Stimulated activated CD4-positive, alpha-beta T cell treated with anti-CD3 and anti-CD28 coated beads, Interleukin-1b, Interleukin-23, amount 100 ng/mL, for 4 hours (primary cell): ENCODE data around the gene MSS51.

ENCODE experiments used
- DNase-seq, 2 donors: peaks; one replicate each; pipeline ENCODE4 v3.0.0-alpha.2; 2020; ENCODE audit warnings: low read depth in 2 of 2

The MSS51 gene

GRCh38 chr10:73433538-73433867 is at the start of gene MSS51:
TSS of gene MSS51 (minus strand) at chr10:73433561. CDS start at chr10:73428284, 5,277 bp downstream.
- no peak for DNase-seq

DNA sequence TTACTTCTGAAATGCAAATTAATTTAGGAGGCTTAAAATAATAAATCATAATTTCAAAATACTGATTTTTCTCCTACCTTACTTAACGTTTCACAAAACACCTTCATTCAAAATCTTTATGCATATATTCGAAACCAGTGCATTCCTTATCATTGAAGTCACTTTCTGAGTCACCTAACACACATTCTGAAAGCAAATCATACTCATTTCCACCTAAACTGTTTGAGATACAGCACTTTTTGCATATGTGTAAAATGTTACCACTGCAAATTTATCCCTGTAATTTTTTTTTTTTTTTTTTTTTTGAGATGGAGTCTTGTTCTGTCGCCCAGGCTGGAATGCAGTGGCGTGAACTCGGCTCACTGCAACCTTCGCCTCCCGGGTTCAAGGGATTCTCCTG is 46.8 kb upstream of the MSS51 start:
- no peak for DNase-seq

GRCh38 chr10:73478636-73479035 is 45.3 kb upstream of the MSS51 start:
- no peak for DNase-seq

GRCh38 chr10:73471226-73471625 is 37.9 kb upstream of the MSS51 start:
- no peak for DNase-seq

DNA sequence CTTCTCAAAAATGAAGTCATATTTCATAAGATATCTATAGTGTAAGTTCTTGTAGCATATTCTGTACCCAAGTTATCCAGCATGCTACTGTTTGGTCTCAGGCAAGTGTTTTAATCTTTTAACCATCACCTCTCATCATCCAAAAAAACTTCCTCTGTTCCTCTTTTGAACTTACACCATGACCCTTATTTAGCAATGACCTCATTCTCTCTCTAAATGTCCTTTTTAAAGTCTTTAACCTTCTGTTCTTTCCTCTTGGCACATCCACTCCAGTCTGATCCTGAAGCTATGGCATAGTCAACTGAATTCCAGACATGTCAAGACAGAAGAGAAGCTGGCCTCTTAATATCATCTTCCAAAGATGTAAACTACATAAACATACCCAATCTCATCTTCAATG is 36.2 kb upstream of the MSS51 start:
- no peak for DNase-seq

GRCh38 chr10:73467206-73467605 is 33.8 kb upstream of the MSS51 start:
- DNase-seq = no peak

DNA sequence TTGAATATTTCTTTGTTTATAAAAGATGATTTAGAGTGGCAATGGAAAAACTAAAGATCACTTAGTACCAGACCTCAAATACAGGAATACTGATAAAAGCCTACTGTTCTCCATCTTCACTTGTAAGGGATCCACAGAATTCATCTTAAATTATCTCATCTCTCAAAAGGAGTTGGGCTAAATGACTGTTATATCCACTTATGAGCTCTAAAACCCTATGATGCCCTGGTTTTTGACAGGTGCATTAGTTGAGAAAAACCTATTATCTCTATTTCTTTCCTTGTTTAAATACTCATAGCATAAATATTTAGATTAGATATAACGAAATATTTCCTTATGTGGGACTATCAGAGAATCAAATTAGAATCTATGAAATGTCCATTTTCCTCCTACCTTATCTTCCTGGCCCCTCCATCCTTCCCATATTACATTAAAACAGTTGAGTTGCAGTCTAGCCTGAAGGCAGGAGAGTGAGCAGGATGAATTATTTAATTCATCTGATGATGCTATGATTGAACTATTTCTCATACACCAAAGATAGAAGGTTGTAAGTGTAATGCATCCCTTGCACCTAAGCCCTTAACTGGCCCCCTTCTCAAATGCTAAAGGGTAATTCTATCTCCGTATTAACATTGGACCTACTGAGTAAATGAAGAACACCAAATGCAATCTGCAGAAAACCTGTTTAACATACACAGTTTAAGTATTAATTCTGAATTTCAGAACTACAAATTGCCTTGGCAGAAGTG is 32.8 kb upstream of the MSS51 start:
- no peak for DNase-seq

GRCh38 chr10:73460897-73461296 is 27.5 kb upstream of the MSS51 start:
- DNase-seq = no peak

GRCh38 chr10:73459683-73460314 is 26.4 kb upstream of the MSS51 start:
- DNase-seq = no peak

- DNase-seq = no peak
Observed at GRCh38 chr10:73456187-73456890, 23.0 kb upstream of the MSS51 start.

DNA sequence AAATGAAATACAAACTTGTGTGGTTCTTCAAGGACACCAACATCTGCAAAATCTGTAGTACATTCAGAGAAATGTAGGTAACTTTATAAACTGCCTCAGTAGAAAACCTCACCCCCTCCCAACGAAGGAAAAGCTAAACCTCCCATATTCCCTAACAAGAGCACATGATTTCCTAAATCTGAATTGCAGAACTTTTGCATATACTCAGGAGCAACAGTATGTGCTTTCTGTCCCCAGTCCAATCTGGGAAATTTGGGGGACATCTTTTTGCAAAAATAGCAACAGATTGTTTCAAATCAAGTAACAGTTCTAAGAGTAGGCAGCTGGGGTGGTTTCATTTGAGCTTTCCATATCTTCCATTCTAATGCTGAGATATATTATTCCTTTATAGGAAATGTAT is 15.8 kb upstream of the MSS51 start:
- DNase-seq = no peak

GRCh38 chr10:73448384-73448783 is 15.0 kb upstream of the MSS51 start:
- no peak for DNase-seq

- no peak for DNase-seq
Observed at GRCh38 chr10:73446926-73447325, 13.6 kb upstream of the MSS51 start.

DNA sequence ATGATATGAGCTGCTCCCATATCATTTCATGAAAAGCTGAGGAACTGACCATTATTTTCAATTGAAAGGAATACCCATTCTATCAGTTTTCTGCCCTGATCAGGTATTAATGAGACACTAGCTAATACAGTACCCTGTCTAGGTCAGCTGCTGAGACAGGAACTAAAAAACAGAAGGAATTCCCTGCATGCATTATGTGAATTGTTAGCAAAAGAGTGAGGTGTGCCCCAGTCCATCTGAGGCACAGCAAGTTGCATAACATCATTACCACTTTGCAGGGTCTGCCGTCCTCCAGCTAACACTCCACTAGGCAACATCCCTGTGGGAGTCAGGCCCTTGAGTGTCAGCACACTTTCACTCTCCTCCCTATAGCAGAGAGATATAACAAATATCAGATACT is 11.1 kb upstream of the MSS51 start:
- no peak for DNase-seq

- no peak for DNase-seq
Observed at GRCh38 chr10:73439605-73440312, 6.4 kb upstream of the MSS51 start.

DNA sequence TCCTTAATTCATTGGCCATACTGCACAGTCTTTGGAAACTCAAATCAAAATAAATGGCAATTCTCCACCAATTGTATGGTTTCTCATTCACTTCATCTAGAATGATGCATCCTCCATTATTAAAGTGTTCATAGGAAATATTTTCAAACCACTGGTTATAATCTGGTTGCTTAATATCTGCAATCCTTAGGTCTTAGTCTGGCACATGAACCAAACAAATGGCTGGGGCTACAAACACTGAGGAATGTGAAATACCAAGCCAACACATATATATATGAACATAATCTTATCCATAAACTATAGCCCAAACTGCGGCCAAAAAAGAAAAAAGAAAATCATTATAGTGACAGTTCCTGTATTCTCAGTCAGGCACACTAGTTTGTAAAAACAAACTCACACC is 5.7 kb upstream of the MSS51 start:
- DNase-seq = no peak

DNA sequence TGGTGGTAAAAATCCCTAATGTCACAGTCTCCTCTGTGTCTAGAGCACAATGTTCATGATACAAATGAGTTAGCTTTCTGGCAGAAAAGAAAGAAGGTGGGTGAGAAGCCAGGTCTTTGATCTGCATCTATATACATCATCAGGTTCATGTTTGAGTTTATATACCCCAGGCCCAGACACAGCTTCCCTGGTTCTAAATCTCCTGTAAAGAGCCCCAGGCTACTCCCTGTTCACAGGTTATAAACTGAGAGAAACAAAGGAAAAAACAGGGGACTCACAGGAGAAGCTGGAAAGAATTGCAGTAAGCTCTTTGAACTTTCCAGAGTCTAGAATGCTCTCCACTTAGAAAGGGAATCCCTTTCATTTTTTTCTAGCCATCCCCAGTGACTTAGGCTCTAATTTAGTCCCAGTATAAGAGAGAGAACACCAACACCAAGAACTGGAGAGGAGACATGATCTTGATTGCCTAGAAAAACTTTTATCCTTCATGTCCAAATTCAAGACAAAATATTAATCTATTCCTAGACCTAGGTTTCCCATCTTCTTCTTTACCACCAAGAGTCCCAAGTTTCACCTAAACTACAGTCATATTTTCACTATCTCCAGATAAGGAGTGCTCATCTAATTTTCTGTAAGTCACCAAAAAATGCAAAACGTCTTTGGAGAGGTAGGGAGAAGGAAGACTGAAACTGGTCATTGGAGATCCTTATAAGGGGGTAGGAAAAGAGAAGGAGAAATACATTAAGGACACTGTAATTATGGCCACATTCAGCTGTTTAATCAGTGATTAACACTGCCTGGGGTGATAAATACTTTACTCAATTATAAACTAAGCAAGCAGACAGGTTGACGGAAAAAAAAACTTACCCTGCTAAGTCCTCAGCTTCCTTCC is 469 bp downstream of the MSS51 start:
- DNase-seq = no peak

- no peak for DNase-seq
Observed at GRCh38 chr10:73426318-73426717, 7.0 kb downstream of the MSS51 start.

DNA sequence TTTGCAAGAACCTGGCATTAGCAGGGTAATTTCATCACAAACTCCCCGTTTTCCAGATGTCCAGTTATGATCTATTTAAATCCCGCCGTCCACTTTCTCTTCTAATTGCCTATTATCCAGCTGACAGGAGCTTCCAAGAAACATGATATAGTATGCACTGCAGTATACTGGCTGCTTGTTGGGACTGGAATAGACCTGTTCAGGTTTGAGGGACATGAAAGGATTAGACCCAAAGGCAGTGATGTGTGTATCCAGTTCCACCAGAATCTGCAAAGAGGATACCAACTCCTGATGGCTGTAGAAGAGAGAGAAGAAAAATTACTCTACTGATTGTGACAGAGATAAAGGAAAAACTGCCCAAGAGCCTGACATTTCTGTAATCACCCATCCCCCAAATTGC is 8.9 kb downstream of the MSS51 start:
- DNase-seq = no peak

DNA sequence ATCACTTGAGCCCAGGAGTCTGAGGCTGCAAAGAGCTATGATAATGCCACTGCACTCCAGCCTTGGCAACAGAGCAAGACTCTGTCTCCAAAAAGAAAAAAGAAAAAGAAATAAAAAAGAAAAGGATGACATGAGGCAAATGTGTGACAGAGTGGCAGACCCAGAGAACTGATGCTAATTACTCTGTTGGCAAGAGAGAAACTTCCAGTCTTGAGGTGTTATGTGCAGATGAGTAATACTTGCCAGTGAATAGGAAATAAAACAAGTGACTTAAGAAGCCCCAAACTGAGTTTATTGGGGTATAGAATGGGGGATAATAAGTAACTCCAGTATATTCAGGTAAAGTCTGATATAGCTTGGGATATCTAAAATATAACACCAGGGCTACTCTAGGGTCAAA is 10.1 kb downstream of the MSS51 start:
- DNase-seq = no peak

- no peak for DNase-seq
Observed at GRCh38 chr10:73416571-73416970, 16.8 kb downstream of the MSS51 start.
